ENCODE measurements around the gene TLE5. TPM values are rescaled to one million over a fixed set of nuclear protein-coding genes. Genes with fewer than 3 reads are reported as not detected.

The TLE5 gene
- total RNA-seq, 3 donors from 2014 or later: 427 to 664 (median 556) TPM

GRCh38 chr19:3034406-3034655 lies 28.0 kb downstream of the TLE5 start:
- intact Hi-C loops (cut with DNase I, micrococcal nuclease): no loop called here
- H3K4me1 ChIP-seq (ENCODE audit: low read depth): peaks cover 16% of the 10 kb centered on the region
- H3K9me3 ChIP-seq: no peaks in the 10 kb centered on the region
- ATAC-seq (no peak), DNase-seq (peak in 1 of 3 donors; percentile 37)
- TF ChIP-seq CTCF (IDR thresholded peaks at IDR 0.05): no peak
- no peak overlapping the region for H3K4me3 ChIP-seq
- H3K36me3 ChIP-seq (ENCODE audit: low read depth): no peaks in the 10 kb centered on the region

GRCh38 chr19:3033595-3034405 lies 28.5 kb downstream of the TLE5 start:
- no peaks in the 10 kb centered on the region for H3K9me3 ChIP-seq
- no peak overlapping the region for H3K4me3 ChIP-seq
- DNase-seq (no peak), ATAC-seq (no peak)
- intact Hi-C loops (cut with DNase I, micrococcal nuclease): no loop called here
- H3K36me3 ChIP-seq (ENCODE audit: low read depth): no peaks in the 10 kb centered on the region
- no peak for TF ChIP-seq CTCF (IDR thresholded peaks at IDR 0.05)
- H3K4me1 ChIP-seq (ENCODE audit: low read depth): peaks cover 16% of the 10 kb centered on the region

GRCh38 chr19:3031607-3031867 lies 30.8 kb downstream of the TLE5 start:
- no peak for ATAC-seq
- Histone ChIP-seq H3K36me3 (ENCODE audit: low read depth) (no peaks in the 10 kb centered on the region), H3K4me1 (ENCODE audit: low read depth) (peaks cover 14% of the 10 kb centered on the region), H3K4me3 (no peak overlapping the region), H3K9me3 (no peaks in the 10 kb centered on the region)
- no peak for TF ChIP-seq CTCF (IDR thresholded peaks at IDR 0.05)
- intact Hi-C loops (cut with DNase I, micrococcal nuclease): no loop called here
- DNase-seq: no peak

- ATAC-seq: peak; percentile 4
- no peak for DNase-seq
- TF ChIP-seq CTCF (IDR thresholded peaks at IDR 0.05): no peak
- Histone ChIP-seq H3K4me3 (peak within 1 kb of the TSS; percentile 34), H3K36me3 (ENCODE audit: low read depth) (no peaks in the 10 kb centered on the region), H3K4me1 (ENCODE audit: low read depth) (peaks cover 9% of the 10 kb centered on the region), H3K9me3 (no peaks in the 10 kb centered on the region)
- intact Hi-C loops (cut with DNase I, micrococcal nuclease): no loop called here
Measured at GRCh38 chr19:3029065-3029923, 33.0 kb downstream of the TLE5 start, which contains the start of gene TLE2. Gene TLE2 (minus strand): TSS chr19:3029280. CDS start chr19:3028904, 376 bp downstream.

GRCh38 chr19:3028305-3029064 lies 33.8 kb downstream of the TLE5 start:
- Histone ChIP-seq H3K4me1 (ENCODE audit: low read depth) (peaks cover 6% of the 10 kb centered on the region), H3K4me3 (peak overlapping the region; percentile 34), H3K9me3 (no peaks in the 10 kb centered on the region), H3K36me3 (ENCODE audit: low read depth) (no peaks in the 10 kb centered on the region)
- TF ChIP-seq CTCF (IDR thresholded peaks at IDR 0.05): no peak
- ATAC-seq: peak; percentile 7
- peak in 2 of 3 donors; percentile 52 to 65 for DNase-seq
- intact Hi-C loops (cut with DNase I, micrococcal nuclease): no loop called here

Measured in mucosa of descending colon (tissue), 3 donors.